Measurements from ENCODE around the gene GABRG1. TPM values are rescaled to one million over a fixed set of nuclear protein-coding genes. Genes with fewer than 3 reads are reported as not detected.

GABRG1 gene
- total RNA-seq, 6 experiments from 2014 or later: not detected

DNA sequence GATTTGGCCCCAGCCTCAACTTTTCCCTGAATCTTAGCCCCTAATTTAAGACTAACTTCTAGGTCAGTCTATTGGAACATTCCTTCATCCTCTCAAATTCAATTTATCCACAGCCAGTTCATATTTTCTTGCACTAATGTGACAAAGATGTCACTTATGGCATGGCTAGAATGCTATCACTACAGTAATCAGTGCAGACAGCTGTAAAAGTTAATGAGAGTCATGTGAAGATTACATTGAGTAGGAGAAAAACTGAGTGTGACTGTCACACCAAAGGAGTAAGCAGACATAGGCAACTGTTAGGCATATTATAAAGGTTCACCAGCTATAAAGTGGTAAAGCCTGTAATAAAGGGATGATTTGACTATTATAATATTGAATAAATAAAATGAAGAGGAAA lies 42.6 kb downstream of the GABRG1 start:
- Mint-ChIP-seq H3K4me3 (no peak overlapping the region), H3K36me3 (ENCODE audit: low read depth) (no peaks in the 10 kb centered on the region), H3K27me3 (ENCODE audit: insufficient read depth) (no peaks in the 10 kb centered on the region), H3K9me3 (peaks cover 14% of the 10 kb centered on the region), H3K27ac (no peak overlapping the region), H3K4me1 (ENCODE audit: low read depth) (no peaks in the 10 kb centered on the region)
- TF ChIP-seq, protein P1, sequence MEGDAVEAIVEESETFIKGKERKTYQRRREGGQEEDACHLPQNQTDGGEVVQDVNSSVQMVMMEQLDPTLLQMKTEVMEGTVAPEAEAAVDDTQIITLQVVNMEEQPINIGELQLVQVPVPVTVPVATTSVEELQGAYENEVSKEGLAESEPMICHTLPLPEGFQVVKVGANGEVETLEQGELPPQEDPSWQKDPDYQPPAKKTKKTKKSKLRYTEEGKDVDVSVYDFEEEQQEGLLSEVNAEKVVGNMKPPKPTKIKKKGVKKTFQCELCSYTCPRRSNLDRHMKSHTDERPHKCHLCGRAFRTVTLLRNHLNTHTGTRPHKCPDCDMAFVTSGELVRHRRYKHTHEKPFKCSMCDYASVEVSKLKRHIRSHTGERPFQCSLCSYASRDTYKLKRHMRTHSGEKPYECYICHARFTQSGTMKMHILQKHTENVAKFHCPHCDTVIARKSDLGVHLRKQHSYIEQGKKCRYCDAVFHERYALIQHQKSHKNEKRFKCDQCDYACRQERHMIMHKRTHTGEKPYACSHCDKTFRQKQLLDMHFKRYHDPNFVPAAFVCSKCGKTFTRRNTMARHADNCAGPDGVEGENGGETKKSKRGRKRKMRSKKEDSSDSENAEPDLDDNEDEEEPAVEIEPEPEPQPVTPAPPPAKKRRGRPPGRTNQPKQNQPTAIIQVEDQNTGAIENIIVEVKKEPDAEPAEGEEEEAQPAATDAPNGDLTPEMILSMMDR (IDR thresholded peaks at IDR 0.05): no peak
- DNase-seq: no peak

GRCh38 chr4:46073778-46074177 lies 50.1 kb downstream of the GABRG1 start:
- TF ChIP-seq, protein P1 (IDR thresholded peaks at IDR 0.05): no peak
- Mint-ChIP-seq H3K27ac (no peak overlapping the region), H3K27me3 (ENCODE audit: insufficient read depth) (no peaks in the 10 kb centered on the region), H3K4me3 (no peak overlapping the region), H3K36me3 (ENCODE audit: low read depth) (no peaks in the 10 kb centered on the region), H3K9me3 (peaks cover 11% of the 10 kb centered on the region), H3K4me1 (ENCODE audit: low read depth) (no peaks in the 10 kb centered on the region)
- DNase-seq: no peak

DNA sequence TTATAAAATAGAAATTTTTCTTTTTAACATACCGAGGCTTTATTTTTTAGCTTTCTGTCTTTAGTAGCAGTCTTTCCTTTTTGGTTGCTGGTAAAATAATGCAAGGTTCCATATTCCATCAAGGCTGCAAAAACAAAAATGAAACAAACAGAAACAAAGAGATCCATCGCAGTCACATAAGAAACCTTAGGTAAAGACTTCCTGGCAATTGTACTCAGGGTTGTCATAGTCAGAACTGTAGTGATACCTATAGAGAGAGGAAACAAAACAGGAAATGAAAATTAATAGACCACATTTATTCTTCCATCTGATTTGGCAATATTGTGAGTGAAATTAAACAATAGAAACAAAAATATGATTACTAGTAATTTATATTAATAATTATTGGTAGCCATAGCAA lies 72.5 kb downstream of the GABRG1 start:
- Mint-ChIP-seq H3K4me1 (ENCODE audit: low read depth) (no peaks in the 10 kb centered on the region), H3K9me3 (peaks cover 21% of the 10 kb centered on the region), H3K4me3 (no peak overlapping the region), H3K27me3 (ENCODE audit: insufficient read depth) (no peaks in the 10 kb centered on the region), H3K36me3 (ENCODE audit: low read depth) (no peaks in the 10 kb centered on the region), H3K27ac (no peak overlapping the region)
- no peak for DNase-seq
- TF ChIP-seq, protein P1 (IDR thresholded peaks at IDR 0.05): no peak

DNA sequence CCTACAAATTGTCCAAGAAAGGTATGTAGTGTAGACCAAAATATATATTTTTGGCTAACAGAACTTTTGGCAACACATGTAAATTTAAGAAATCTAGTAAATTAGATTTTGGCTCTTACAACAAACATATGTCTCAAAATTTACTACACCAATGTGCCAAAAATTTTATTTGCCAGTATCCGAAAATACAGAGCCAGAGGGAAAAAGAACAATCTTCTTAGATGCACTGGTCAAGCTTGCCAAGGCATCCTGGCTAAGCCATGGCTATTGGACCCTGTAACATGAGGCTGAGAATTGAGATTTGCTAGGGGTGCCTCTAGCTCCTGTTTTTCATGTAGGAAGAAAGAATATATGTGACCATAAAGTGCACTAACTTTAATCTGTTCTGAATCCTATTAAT lies 91.8 kb downstream of the GABRG1 start:
- H3K27me3 Mint-ChIP-seq (ENCODE audit: insufficient read depth): peaks cover 2% of the 10 kb centered on the region; the same call in 1 of the 2 replicates
- TF ChIP-seq, protein P1 (IDR thresholded peaks at IDR 0.05): no peak
- H3K9me3 Mint-ChIP-seq: peaks cover 33% of the 10 kb centered on the region
- no peak overlapping the region for H3K27ac Mint-ChIP-seq
- DNase-seq: no peak
- no peaks in the 10 kb centered on the region for H3K36me3 Mint-ChIP-seq (ENCODE audit: low read depth)
- H3K4me1 Mint-ChIP-seq (ENCODE audit: low read depth): no peaks in the 10 kb centered on the region
- no peak overlapping the region for H3K4me3 Mint-ChIP-seq

DNA sequence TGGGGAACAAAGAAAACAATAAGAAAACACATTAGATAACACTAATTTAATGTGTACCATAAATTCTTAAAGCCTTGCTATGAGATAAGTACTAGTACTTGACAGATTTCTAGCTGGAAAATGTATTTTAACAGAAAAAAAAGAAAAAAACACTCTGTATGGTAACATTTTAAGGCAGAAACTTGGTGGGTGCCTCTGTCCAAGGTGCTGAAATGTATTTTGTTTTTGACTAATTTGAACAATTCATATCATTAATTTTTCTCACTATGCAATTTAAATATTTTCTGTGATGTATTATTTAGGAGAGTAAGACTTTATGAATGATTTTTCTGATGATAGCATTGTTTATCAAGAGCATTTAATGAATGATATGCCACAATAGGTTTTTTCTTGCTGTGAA lies 107.5 kb downstream of the GABRG1 start:
- Mint-ChIP-seq H3K27ac (no peak overlapping the region), H3K9me3 (peaks cover 20% of the 10 kb centered on the region), H3K36me3 (ENCODE audit: low read depth) (no peaks in the 10 kb centered on the region), H3K27me3 (ENCODE audit: insufficient read depth) (no peaks in the 10 kb centered on the region), H3K4me1 (ENCODE audit: low read depth) (no peaks in the 10 kb centered on the region), H3K4me3 (no peak overlapping the region)
- DNase-seq: no peak
- TF ChIP-seq, protein P1 (IDR thresholded peaks at IDR 0.05): no peak

- Mint-ChIP-seq H3K27me3 (ENCODE audit: insufficient read depth) (no peaks in the 10 kb centered on the region), H3K4me3 (no peak overlapping the region), H3K27ac (no peak overlapping the region), H3K9me3 (peaks cover 35% of the 10 kb centered on the region), H3K4me1 (ENCODE audit: low read depth) (no peaks in the 10 kb centered on the region), H3K36me3 (ENCODE audit: low read depth) (no peaks in the 10 kb centered on the region)
- TF ChIP-seq, protein P1 (IDR thresholded peaks at IDR 0.05): no peak
- no peak for DNase-seq
These were observed 131.1 kb downstream of the GABRG1 start for GRCh38 chr4:45992728-45993127.

All from HFFc6 (cell line).